GM12878 (cell line): ENCODE measurements around the gene SYNCRIP. TPM values are rescaled to one million over a fixed set of nuclear protein-coding genes. Genes with fewer than 3 reads are reported as not detected.
A peak's percentile ranks its signal among the peaks of the same experiment; 100 is the strongest.

ENCODE experiments used
- ASH2L ChIP-seq: fragments of 300-600, 200-600 bp; sonication (generic); IDR thresholded peaks from 2 replicates; pipeline ENCODE4 v1.6.1; 2017; ENCODE audit warnings: low read depth, mild to moderate bottlenecking, borderline replicate concordance
- BACH1 ChIP-seq: fragments of 450-650 bp; IDR thresholded peaks from 2 replicates; pipeline ENCODE4 v1.6.1; 2017; ENCODE audit warnings: mild to moderate bottlenecking, borderline replicate concordance
- CBFB ChIP-seq: IDR thresholded peaks from 2 replicates; pipeline ENCODE4 v1.6.1; 2016; ENCODE audit warnings: antibody characterized with exemption, low read depth
- PAX8 ChIP-seq: fragments of 450-650 bp; IDR thresholded peaks from 2 replicates; pipeline ENCODE4 v1.6.1; 2017; ENCODE audit warnings: mild to moderate bottlenecking, moderate library complexity
- PML ChIP-seq: IDR thresholded peaks from 2 replicates; pipeline ENCODE4 v1.6.1; 2012; ENCODE audit warnings: low read length, inconsistent platforms
- YBX1 ChIP-seq: fragments of 450-650 bp; IDR thresholded peaks from 2 replicates; pipeline ENCODE4 v1.6.1; 2016; ENCODE audit warnings: antibody characterized with exemption
- ZZZ3 ChIP-seq: IDR thresholded peaks from 2 replicates; pipeline ENCODE4 v1.6.1; 2011; ENCODE audit warnings: low read depth; ENCODE audit not compliant: control insufficient read depth, insufficient read length
- polyA plus RNA-seq, 11 experiments: library from polyadenylated mRNA; depleted of rRNA in 4 of 11; unstranded in 6 of 11; stranded (reverse) in 5 of 11; fragments of >200 nt; fragmentation: Nextera tagmentation in 4 of 11; fragmentation: Illumina TruSeq in 1 of 11; extraction: Ambion mirVana in 4 of 11; extraction: Trizol in 1 of 11; gene quantifications; 1 replicate in 1 of 11; 2 replicates in 10 of 11; pipeline versions ENCODE4 v1.2.1 to v1.2.3, GENCODE V29; 2011 to 2016; ENCODE audit warnings: inconsistent platforms in 2 of 11, missing spikeins in 2 of 11, low read depth in 1 of 11
- total RNA-seq, 4 experiments: library from RNA; depleted of rRNA in 3 of 4; stranded (reverse); fragments of >200 nt in 3 of 4; fragmentation: Illumina TruSeq in 1 of 4; extraction: Trizol in 1 of 4; gene quantifications; 2 replicates each; pipeline versions ENCODE4 v1.2.1 to v1.2.3, GENCODE V29; 2013 to 2021
- TF ChIP-seq, protein P1 (sequence below): fragments of 450-650 bp; IDR thresholded peaks from 2 replicates; pipeline ENCODE4 v1.6.1; 2017; ENCODE audit warnings: antibody characterized with exemption, mild to moderate bottlenecking, moderate library complexity
- TF ChIP-seq, protein P2 (sequence below): fragments of 450-650 bp; IDR thresholded peaks from 2 replicates; pipeline ENCODE4 v1.6.1; 2017; ENCODE audit warnings: mild to moderate bottlenecking, low read depth, inconsistent platforms; ENCODE audit not compliant: poor library complexity, severe bottlenecking
- TF ChIP-seq, protein P3 (sequence below): IDR thresholded peaks from 2 replicates; pipeline ENCODE4 v1.6.1; 2011; ENCODE audit warnings: low read depth, low read length, improper control_type of control experiment, borderline replicate concordance
- TF ChIP-seq, protein P4 (sequence below): fragments of 450-650 bp; formaldehyde crosslinking; IDR thresholded peaks from 2 replicates; pipeline ENCODE4 v1.4.0; 2022; ENCODE audit warnings: mild to moderate bottlenecking, moderate library complexity
- TF ChIP-seq, protein P5 (sequence below): IDR thresholded peaks from 2 replicates; pipeline ENCODE4 v1.6.1; 2012; ENCODE audit warnings: low read depth, low read length, improper control_type of control experiment
- TF ChIP-seq, protein P6 (sequence below): fragments of 450-650 bp; IDR thresholded peaks from 2 replicates; pipeline ENCODE4 v1.6.1; 2017; ENCODE audit warnings: borderline replicate concordance
- TF ChIP-seq, protein P7 (sequence below): IDR thresholded peaks from 2 replicates; pipeline ENCODE4 v1.6.1; 2012; ENCODE audit warnings: low read depth, low read length, improper control_type of control experiment

Gene SYNCRIP
- total and polyA plus RNA-seq, 10 of the 15 experiments (the other 5 are each of a cell fraction or from before 2014, with no cell fraction given): 28.4 to 255 (median 131) TPM

DNA sequence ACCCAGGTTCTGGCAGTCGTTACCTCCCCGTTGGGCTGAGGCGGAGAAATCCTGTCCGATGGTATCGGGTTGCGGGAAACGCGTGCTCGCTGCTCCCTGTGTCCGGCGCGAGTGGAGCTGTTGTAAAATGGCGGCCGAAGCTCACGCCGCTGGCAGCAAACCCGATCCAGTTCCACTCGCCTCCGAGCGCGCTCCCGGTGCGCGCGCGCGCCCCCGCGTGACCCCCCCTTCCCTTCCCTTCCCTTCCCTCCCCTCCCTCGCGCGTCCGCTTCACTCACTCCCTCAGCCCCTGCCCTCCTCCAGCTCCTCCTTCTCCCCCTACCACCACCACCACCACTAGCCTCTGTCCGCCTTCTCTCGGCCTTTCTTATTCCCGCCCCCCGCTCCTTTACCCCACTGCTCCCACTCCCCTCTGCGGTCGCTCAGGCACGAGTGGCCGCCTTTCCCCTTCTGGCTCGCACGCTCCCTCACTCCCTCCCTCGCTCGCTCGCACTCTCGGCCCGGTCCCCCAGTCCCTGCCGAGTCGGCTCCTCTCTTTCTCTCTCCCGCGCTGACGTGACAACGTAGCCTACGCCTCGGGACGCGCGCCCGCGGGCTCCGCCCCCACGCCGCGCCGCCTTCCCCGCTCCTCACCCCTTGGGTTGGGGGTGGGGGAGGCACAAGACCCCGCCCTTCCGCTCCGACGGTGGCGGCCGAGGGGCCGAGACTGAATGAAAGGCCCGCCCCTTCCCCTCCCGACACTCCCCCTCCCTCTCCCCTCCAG, at the start of gene SYNCRIP (continued):
- TF ChIP-seq, protein P1, sequence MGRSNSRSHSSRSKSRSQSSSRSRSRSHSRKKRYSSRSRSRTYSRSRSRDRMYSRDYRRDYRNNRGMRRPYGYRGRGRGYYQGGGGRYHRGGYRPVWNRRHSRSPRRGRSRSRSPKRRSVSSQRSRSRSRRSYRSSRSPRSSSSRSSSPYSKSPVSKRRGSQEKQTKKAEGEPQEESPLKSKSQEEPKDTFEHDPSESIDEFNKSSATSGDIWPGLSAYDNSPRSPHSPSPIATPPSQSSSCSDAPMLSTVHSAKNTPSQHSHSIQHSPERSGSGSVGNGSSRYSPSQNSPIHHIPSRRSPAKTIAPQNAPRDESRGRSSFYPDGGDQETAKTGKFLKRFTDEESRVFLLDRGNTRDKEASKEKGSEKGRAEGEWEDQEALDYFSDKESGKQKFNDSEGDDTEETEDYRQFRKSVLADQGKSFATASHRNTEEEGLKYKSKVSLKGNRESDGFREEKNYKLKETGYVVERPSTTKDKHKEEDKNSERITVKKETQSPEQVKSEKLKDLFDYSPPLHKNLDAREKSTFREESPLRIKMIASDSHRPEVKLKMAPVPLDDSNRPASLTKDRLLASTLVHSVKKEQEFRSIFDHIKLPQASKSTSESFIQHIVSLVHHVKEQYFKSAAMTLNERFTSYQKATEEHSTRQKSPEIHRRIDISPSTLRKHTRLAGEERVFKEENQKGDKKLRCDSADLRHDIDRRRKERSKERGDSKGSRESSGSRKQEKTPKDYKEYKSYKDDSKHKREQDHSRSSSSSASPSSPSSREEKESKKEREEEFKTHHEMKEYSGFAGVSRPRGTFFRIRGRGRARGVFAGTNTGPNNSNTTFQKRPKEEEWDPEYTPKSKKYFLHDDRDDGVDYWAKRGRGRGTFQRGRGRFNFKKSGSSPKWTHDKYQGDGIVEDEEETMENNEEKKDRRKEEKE: no peak
- TF ChIP-seq, protein P2, sequence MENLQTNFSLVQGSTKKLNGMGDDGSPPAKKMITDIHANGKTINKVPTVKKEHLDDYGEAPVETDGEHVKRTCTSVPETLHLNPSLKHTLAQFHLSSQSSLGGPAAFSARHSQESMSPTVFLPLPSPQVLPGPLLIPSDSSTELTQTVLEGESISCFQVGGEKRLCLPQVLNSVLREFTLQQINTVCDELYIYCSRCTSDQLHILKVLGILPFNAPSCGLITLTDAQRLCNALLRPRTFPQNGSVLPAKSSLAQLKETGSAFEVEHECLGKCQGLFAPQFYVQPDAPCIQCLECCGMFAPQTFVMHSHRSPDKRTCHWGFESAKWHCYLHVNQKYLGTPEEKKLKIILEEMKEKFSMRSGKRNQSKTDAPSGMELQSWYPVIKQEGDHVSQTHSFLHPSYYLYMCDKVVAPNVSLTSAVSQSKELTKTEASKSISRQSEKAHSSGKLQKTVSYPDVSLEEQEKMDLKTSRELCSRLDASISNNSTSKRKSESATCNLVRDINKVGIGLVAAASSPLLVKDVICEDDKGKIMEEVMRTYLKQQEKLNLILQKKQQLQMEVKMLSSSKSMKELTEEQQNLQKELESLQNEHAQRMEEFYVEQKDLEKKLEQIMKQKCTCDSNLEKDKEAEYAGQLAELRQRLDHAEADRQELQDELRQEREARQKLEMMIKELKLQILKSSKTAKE: no peak
- TF ChIP-seq PAX8: no peak
- TF ChIP-seq YBX1: no peak
- TF ChIP-seq, protein P3, sequence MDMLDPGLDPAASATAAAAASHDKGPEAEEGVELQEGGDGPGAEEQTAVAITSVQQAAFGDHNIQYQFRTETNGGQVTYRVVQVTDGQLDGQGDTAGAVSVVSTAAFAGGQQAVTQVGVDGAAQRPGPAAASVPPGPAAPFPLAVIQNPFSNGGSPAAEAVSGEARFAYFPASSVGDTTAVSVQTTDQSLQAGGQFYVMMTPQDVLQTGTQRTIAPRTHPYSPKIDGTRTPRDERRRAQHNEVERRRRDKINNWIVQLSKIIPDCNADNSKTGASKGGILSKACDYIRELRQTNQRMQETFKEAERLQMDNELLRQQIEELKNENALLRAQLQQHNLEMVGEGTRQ: no peak
- no peak for TF ChIP-seq ZZZ3
- TF ChIP-seq, protein P4, sequence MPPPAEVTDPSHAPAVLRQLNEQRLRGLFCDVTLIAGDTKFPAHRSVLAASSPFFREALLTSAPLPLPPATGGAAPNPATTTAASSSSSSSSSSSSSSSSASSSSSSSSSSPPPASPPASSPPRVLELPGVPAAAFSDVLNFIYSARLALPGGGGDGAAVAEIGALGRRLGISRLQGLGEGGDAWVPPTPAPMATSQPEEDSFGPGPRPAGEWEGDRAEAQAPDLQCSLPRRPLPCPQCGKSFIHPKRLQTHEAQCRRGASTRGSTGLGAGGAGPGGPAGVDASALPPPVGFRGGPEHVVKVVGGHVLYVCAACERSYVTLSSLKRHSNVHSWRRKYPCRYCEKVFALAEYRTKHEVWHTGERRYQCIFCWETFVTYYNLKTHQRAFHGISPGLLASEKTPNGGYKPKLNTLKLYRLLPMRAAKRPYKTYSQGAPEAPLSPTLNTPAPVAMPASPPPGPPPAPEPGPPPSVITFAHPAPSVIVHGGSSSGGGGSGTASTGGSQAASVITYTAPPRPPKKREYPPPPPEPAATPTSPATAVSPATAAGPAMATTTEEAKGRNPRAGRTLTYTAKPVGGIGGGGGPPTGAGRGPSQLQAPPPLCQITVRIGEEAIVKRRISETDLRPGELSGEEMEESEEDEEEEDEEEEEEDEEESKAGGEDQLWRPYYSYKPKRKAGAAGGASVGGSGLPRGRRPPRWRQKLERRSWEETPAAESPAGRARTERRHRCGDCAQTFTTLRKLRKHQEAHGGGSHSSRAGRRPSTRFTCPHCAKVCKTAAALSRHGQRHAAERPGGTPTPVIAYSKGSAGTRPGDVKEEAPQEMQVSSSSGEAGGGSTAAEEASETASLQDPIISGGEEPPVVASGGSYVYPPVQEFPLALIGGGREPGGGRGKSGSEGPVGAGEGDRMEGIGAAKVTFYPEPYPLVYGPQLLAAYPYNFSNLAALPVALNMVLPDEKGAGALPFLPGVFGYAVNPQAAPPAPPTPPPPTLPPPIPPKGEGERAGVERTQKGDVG: no peak
- TF ChIP-seq CBFB: peak; percentile 67; the same call in 1 of the 2 replicates
- TF ChIP-seq, protein P5, sequence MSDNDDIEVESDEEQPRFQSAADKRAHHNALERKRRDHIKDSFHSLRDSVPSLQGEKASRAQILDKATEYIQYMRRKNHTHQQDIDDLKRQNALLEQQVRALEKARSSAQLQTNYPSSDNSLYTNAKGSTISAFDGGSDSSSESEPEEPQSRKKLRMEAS: no peak
- no peak for TF ChIP-seq ASH2L
- peak; percentile 55 for TF ChIP-seq BACH1
- peak; percentile 94 for TF ChIP-seq PML
- TF ChIP-seq, protein P6, sequence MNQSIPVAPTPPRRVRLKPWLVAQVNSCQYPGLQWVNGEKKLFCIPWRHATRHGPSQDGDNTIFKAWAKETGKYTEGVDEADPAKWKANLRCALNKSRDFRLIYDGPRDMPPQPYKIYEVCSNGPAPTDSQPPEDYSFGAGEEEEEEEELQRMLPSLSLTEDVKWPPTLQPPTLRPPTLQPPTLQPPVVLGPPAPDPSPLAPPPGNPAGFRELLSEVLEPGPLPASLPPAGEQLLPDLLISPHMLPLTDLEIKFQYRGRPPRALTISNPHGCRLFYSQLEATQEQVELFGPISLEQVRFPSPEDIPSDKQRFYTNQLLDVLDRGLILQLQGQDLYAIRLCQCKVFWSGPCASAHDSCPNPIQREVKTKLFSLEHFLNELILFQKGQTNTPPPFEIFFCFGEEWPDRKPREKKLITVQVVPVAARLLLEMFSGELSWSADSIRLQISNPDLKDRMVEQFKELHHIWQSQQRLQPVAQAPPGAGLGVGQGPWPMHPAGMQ: no peak
- TF ChIP-seq, protein P7, sequence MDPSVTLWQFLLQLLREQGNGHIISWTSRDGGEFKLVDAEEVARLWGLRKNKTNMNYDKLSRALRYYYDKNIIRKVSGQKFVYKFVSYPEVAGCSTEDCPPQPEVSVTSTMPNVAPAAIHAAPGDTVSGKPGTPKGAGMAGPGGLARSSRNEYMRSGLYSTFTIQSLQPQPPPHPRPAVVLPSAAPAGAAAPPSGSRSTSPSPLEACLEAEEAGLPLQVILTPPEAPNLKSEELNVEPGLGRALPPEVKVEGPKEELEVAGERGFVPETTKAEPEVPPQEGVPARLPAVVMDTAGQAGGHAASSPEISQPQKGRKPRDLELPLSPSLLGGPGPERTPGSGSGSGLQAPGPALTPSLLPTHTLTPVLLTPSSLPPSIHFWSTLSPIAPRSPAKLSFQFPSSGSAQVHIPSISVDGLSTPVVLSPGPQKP: peak; percentile 45; the same call in 1 of the 2 replicates
